SK-N-SH (cell line): Measurements from ENCODE around the gene THYN1. TPM values are rescaled to one million over a fixed set of nuclear protein-coding genes. Genes with fewer than 3 reads are reported as not detected.
"Not testable (repeated sequence)": the region's sequence is repeated elsewhere in the genome, so short reads cannot be mapped to it uniquely, and the experiment has no call there.

Experiments used
- CTCF ChIA-PET: fragments of 300-600, 350-600 bp; formaldehyde crosslinking; extraction: SDS; loops from one replicate; lab custom pipeline; 2021; lab: Yijun Ruan, JAX
- POLR2A ChIA-PET: fragments of 350-600 bp; sonication (Branson Sonifier 250); formaldehyde crosslinking; extraction: SDS; loops from one replicate; lab custom pipeline; 2020; ENCODE audit warnings: antibody characterized with exemption, inconsistent platforms; lab: Yijun Ruan, JAX
- DNase-seq: peaks from one replicate; pipeline ENCODE4 v3.0.0; 2012
- H2AFZ ChIP-seq: fragments of 200-600 bp; sonication (generic); 2 replicates; pipeline ENCODE4 v1.8.1; 2016; ENCODE audit warnings: antibody characterized with exemption, mild to moderate bottlenecking, low read depth
- H3F3A ChIP-seq: fragments of 200-600 bp; sonication (generic); replicated peaks from 2 replicates; pipeline ENCODE3; 2016; ENCODE audit warnings: antibody characterized with exemption, mild to moderate bottlenecking; ENCODE audit not compliant: insufficient read depth
- H3K27ac ChIP-seq, 2 experiments: fragments of 200-500 bp in 1 of 2; fragments of 200-600 bp in 1 of 2; sonication (Bioruptor generic) in 1 of 2; sonication (generic), shearing (Covaris generic) in 1 of 2; 2 replicates each; pipeline versions ENCODE4 v1.5.1 to v1.6.1; 2014 to 2016; ENCODE audit warnings: low read depth in 2 of 2, inconsistent platforms in 1 of 2, low read length in 1 of 2, mild to moderate bottlenecking in 1 of 2, mixed read lengths in 1 of 2
- H3K27me3 ChIP-seq: fragments of 200-600 bp; sonication (generic), shearing (Covaris generic); 2 replicates; pipeline ENCODE4 v1.6.1; 2016; ENCODE audit warnings: mixed run types; ENCODE audit not compliant: insufficient read depth
- H3K36me3 ChIP-seq, 2 experiments: fragments of 200-500 bp in 1 of 2; fragments of 200-600 bp in 1 of 2; sonication (Bioruptor generic) in 1 of 2; sonication (generic) in 1 of 2; replicated peaks in 1 of 2; 2 replicates each; pipeline versions ENCODE3 to v1.5.1; 2014 to 2016; ENCODE audit warnings: low read length in 1 of 2, mild to moderate bottlenecking in 1 of 2; ENCODE audit not compliant: insufficient read depth in 2 of 2, control insufficient read depth in 1 of 2
- H3K4me1 ChIP-seq, 2 experiments: fragments of 200-500 bp in 1 of 2; fragments of 200-600 bp in 1 of 2; sonication (Bioruptor generic) in 1 of 2; sonication (generic), shearing (Covaris generic) in 1 of 2; 2 replicates each; pipeline versions ENCODE4 v1.5.1 to v1.6.1; 2014 to 2016; ENCODE audit warnings: low read depth in 1 of 2, low read length in 1 of 2, mixed run types in 1 of 2; ENCODE audit not compliant: insufficient read depth in 2 of 2, control insufficient read depth in 1 of 2
- H3K4me2 ChIP-seq: fragments of 200-600 bp; sonication (generic), shearing (Covaris generic); 2 replicates; pipeline ENCODE4 v1.6.1; 2017; ENCODE audit warnings: mixed run types
- H3K4me3 ChIP-seq, 2 experiments: fragments of 200-500 bp in 1 of 2; fragments of 200-600 bp in 1 of 2; sonication (Bioruptor generic) in 1 of 2; sonication (generic), shearing (Covaris generic) in 1 of 2; 2 replicates each; pipeline versions ENCODE4 v1.5.1 to v1.8.1; 2014 to 2016; ENCODE audit warnings: low read depth in 2 of 2, inconsistent platforms in 1 of 2, low read length in 1 of 2, mild to moderate bottlenecking in 1 of 2, mixed read lengths in 1 of 2, moderate library complexity in 1 of 2
- H3K79me2 ChIP-seq: fragments of 200-600 bp; sonication (generic); 2 replicates; pipeline ENCODE4 v1.8.1; 2017; ENCODE audit warnings: mild to moderate bottlenecking; ENCODE audit not compliant: insufficient read depth
- H3K9ac ChIP-seq: fragments of 200-600 bp; sonication (generic); 2 replicates; pipeline ENCODE4 v1.6.1; 2017; ENCODE audit warnings: mixed run types
- H3K9me2 ChIP-seq: fragments of 200-600 bp; sonication (generic); 2 replicates; pipeline ENCODE4 v1.6.1; 2017; ENCODE audit warnings: mixed run types
- H3K9me3 ChIP-seq: fragments of 200-600 bp; sonication (generic); 2 replicates; pipeline ENCODE4 v1.6.1; 2017; ENCODE audit warnings: mixed run types, mild to moderate bottlenecking, moderate library complexity
- H4K20me1 ChIP-seq: fragments of 200-600 bp; sonication (generic); 2 replicates; pipeline ENCODE4 v1.6.1; 2017; ENCODE audit warnings: mild to moderate bottlenecking, mixed run types; ENCODE audit not compliant: insufficient read depth
- CTCF ChIP-seq: fragments of 200-600 bp; sonication (generic); IDR thresholded peaks from 2 replicates; pipeline ENCODE4 v1.6.1; 2017; ENCODE audit warnings: antibody characterized with exemption, mild to moderate bottlenecking, moderate library complexity
- ELF1 ChIP-seq: IDR thresholded peaks from 2 replicates; pipeline ENCODE4 v1.4.0; 2012
- FOSL2 ChIP-seq: IDR thresholded peaks from 2 replicates; pipeline ENCODE4 v1.4.0; 2012; ENCODE audit warnings: low read depth, mild to moderate bottlenecking, moderate library complexity, borderline replicate concordance
- FOXJ3 ChIP-seq: sonication (generic); formaldehyde crosslinking; IDR thresholded peaks from 2 replicates; pipeline ENCODE4 v1.5.1; 2020; ENCODE audit warnings: mild to moderate bottlenecking, missing genetic modification reagents
- FOXM1 ChIP-seq: IDR thresholded peaks from 2 replicates; pipeline ENCODE4 v1.4.0; 2012; ENCODE audit warnings: low read depth, mild to moderate bottlenecking
- GABPA ChIP-seq: IDR thresholded peaks from 2 replicates; pipeline ENCODE4 v1.4.0; 2012; ENCODE audit warnings: low read depth, mild to moderate bottlenecking
- MAX ChIP-seq: IDR thresholded peaks from 2 replicates; pipeline ENCODE4 v1.4.0; 2012; ENCODE audit warnings: low read depth
- PBX3 ChIP-seq: IDR thresholded peaks from 2 replicates; pipeline ENCODE4; 2012
- POLR2AphosphoS5 ChIP-seq: IDR thresholded peaks from 2 replicates; pipeline ENCODE4 v1.6.1; 2012; ENCODE audit warnings: low read depth, low read length
- RAD21 ChIP-seq: IDR thresholded peaks from 2 replicates; pipeline ENCODE4 v1.6.1; 2012; ENCODE audit warnings: mild to moderate bottlenecking, low read length
- RCOR1 ChIP-seq: fragments of 150-350 bp; IDR thresholded peaks from 2 replicates; pipeline ENCODE4 v1.6.1; 2017; ENCODE audit warnings: antibody characterized with exemption, low read length
- RXRA ChIP-seq: IDR thresholded peaks from 2 replicates; pipeline ENCODE4 v1.4.0; 2012; ENCODE audit warnings: low read depth, mild to moderate bottlenecking, borderline replicate concordance
- SMC3 ChIP-seq: IDR thresholded peaks from 2 replicates; pipeline ENCODE4 v1.6.1; 2012; ENCODE audit warnings: low read depth, low read length, improper control_type of control experiment
- TEAD4 ChIP-seq: IDR thresholded peaks from 2 replicates; pipeline ENCODE4 v1.4.0; 2012; ENCODE audit warnings: mild to moderate bottlenecking, borderline replicate concordance; ENCODE audit not compliant: insufficient read depth
- USF1 ChIP-seq: IDR thresholded peaks from 2 replicates; pipeline ENCODE4 v1.4.0; 2012; ENCODE audit warnings: low read depth, borderline replicate concordance
- USF2 ChIP-seq: fragments of 150-350 bp; IDR thresholded peaks from 2 replicates; pipeline ENCODE4 v1.6.1; 2017; ENCODE audit warnings: antibody characterized with exemption, low read length, low read depth, borderline replicate concordance
- ZBTB33 ChIP-seq: IDR thresholded peaks from 2 replicates; pipeline ENCODE4 v1.4.0; 2012; ENCODE audit warnings: low read depth, borderline replicate concordance
- WGBS: methylation state at CpG from one replicate; pipeline ENCODE4 v1.1.6; 2017; ENCODE audit warnings: low lambda C conversion rate; 5-methylcytosine and 5-hydroxymethylcytosine counted together
- polyA plus RNA-seq, 3 experiments: library from polyadenylated mRNA; depleted of rRNA; stranded (reverse); fragments of >200 nt; gene quantifications; 2 replicates each; pipeline ENCODE4 v1.2.3, GENCODE V29; 2012

THYN1 gene
- polyA plus RNA-seq, 1 of the 3 experiments (the other 2 are of a cell fraction), result 61.8 TPM

- Histone ChIP-seq H3K36me3 (peaks cover 5 to 51% of the 10 kb centered on the region in 2 experiments), H3K4me1 (peaks cover 3 to 4% of the 10 kb centered on the region in 2 experiments; a peak in 3 of 4 replicates), H3K27ac (no peak overlapping the region), H3K9ac (no peak overlapping the region), H3K9me2 (no peaks in the 10 kb centered on the region), H3K4me3 (no peak overlapping the region), H3F3A (no peaks in the 10 kb centered on the region), H2AFZ (no peak overlapping the region), H4K20me1 (no peaks in the 10 kb centered on the region), H3K79me2 (peaks cover 21% of the 10 kb centered on the region), H3K4me2 (no peak overlapping the region), H3K27me3 (no peaks in the 10 kb centered on the region), H3K9me3 (no peaks in the 10 kb centered on the region)
- no peak for DNase-seq
- POLR2A ChIA-PET, result no interaction called here
- CTCF ChIA-PET, result no interaction called here
- 94% methylated on average over 4 of the region's 4 CpGs for WGBS
- TF ChIP-seq FOXM1 (no peak), ZBTB33 (no peak), POLR2AphosphoS5 (no peak), PBX3 (no peak), FOXJ3 (CRISPR knock-in tag) (no peak), FOSL2 (no peak)
These were observed 5.4 kb upstream of the THYN1 start for GRCh38 chr11:134258577-134258976.

- CTCF ChIA-PET, result no interaction called here
- H3K36me3 ChIP-seq, result peaks cover 5 to 36% of the 10 kb centered on the region in 2 experiments
- no peaks in the 10 kb centered on the region for H3F3A ChIP-seq
- TF ChIP-seq CTCF (no peak), POLR2AphosphoS5 (no peak), ELF1 (no peak), USF1 (no peak), RCOR1 (no peak), RAD21 (no peak), GABPA (no peak), SMC3 (no peak), USF2 (no peak), MAX (no peak), RXRA (no peak), TEAD4 (no peak)
- no peak for DNase-seq
- POLR2A ChIA-PET, result no interaction called here
- H3K4me3 ChIP-seq, result no peak overlapping the region
- H3K27me3 ChIP-seq, result no peaks in the 10 kb centered on the region
- no peak overlapping the region for H2AFZ ChIP-seq
- no peaks in the 10 kb centered on the region for H3K9me2 ChIP-seq
- H3K4me1 ChIP-seq, result peaks cover 4 to 7% of the 10 kb centered on the region in 2 experiments; a peak in 3 of 4 replicates
- no peak overlapping the region for H3K9ac ChIP-seq
- H3K27ac ChIP-seq, result no peak overlapping the region
- peaks cover 27% of the 10 kb centered on the region for H3K79me2 ChIP-seq
- H3K9me3 ChIP-seq, result no peaks in the 10 kb centered on the region
- H3K4me2 ChIP-seq, result no peak overlapping the region
- 95% methylated on average over 9 of the region's 11 CpGs for WGBS
- no peaks in the 10 kb centered on the region for H4K20me1 ChIP-seq
These were observed 3.9 kb upstream of the THYN1 start for GRCh38 chr11:134257101-134257500.

- Histone ChIP-seq H3K36me3 (peaks cover 5 to 30% of the 10 kb centered on the region in 2 experiments), H3K79me2 (peaks cover 35% of the 10 kb centered on the region), H3K4me1 (peaks cover 4 to 11% of the 10 kb centered on the region in 2 experiments; a peak in 3 of 4 replicates)
- not testable (repeated sequence) for H2AFZ ChIP-seq, H3F3A ChIP-seq, H3K27me3 ChIP-seq, H3K4me3 ChIP-seq, H3K9ac ChIP-seq, DNase-seq, H3K27ac ChIP-seq, H4K20me1 ChIP-seq, H3K4me2 ChIP-seq, H3K9me2 ChIP-seq, H3K9me3 ChIP-seq
- ChIA-PET CTCF (interaction anchor here (0.7 to 2.5 kb wide), 3 partner anchors 11 to 21 kb away, joined by 3 to 9 read pairs (median 7); partner anchors contain the start of gene GLB1L3), POLR2A (interaction anchor here (0.6 kb wide), 1 partner anchor 31 kb away, joined by 3 read pairs; the partner anchor contains the start of gene VPS26B)
- WGBS, result 89% methylated on average over 5 of the region's 5 CpGs
These were observed 2.0 kb upstream of the THYN1 start for GRCh38 chr11:134255184-134255561.
